Chondrocyte (in vitro differentiated cells): ENCODE measurements around the gene GCNT2. TPM values are rescaled to one million over a fixed set of nuclear protein-coding genes. Genes with fewer than 3 reads are reported as not detected.
A peak's percentile ranks its signal among the peaks of the same experiment; 100 is the strongest.

ENCODE experiments used
- DNase-seq: peaks from one replicate; pipeline ENCODE4 v3.0.0; 2021; ENCODE audit warnings: mixed read lengths, low spot score
- H3K27ac Mint-ChIP-seq: one replicate; pipeline ENCODE4 v1.8.0; 2021; ENCODE audit warnings: mild to moderate bottlenecking, moderate library complexity, mixed read lengths; ENCODE audit not compliant: unreplicated experiment
- H3K27me3 Mint-ChIP-seq: 2 replicates; pipeline ENCODE4 v1.8.0; 2021; ENCODE audit warnings: low read depth, mixed read lengths
- H3K36me3 Mint-ChIP-seq: 2 replicates; pipeline ENCODE4 v1.8.0; 2021; ENCODE audit warnings: low read depth, mixed read lengths
- H3K4me1 Mint-ChIP-seq: 2 replicates; pipeline ENCODE4 v1.8.0; 2021; ENCODE audit warnings: low read depth, mild to moderate bottlenecking, mixed read lengths
- H3K4me3 Mint-ChIP-seq: one replicate; pipeline ENCODE4 v1.8.0; 2021; ENCODE audit warnings: mild to moderate bottlenecking, moderate library complexity, mixed read lengths; ENCODE audit not compliant: unreplicated experiment
- H3K9me3 Mint-ChIP-seq: 2 replicates; pipeline ENCODE4 v1.8.0; 2021; ENCODE audit warnings: low read depth, mixed read lengths
- CTCF ChIP-seq: fragments of 200-600 bp; sonication (generic); IDR thresholded peaks from 2 replicates; pipeline ENCODE4 v1.5.0; 2021; ENCODE audit warnings: antibody characterized with exemption, mild to moderate bottlenecking, moderate library complexity
- total RNA-seq: library from RNA; stranded (reverse); gene quantifications from 3 replicates; pipeline ENCODE4 v1.2.1, GENCODE V29; 2021

GCNT2 gene
- total RNA-seq, 1 donor from 2014 or later, result 0.67 TPM

- Mint-ChIP-seq H3K4me3 (no peak overlapping the region), H3K27me3 (peaks cover 8% of the 10 kb centered on the region), H3K36me3 (no peaks in the 10 kb centered on the region), H3K9me3 (no peaks in the 10 kb centered on the region), H3K4me1 (peaks cover 9% of the 10 kb centered on the region), H3K27ac (no peak overlapping the region)
- TF ChIP-seq CTCF, result no peak
- no peak for DNase-seq
Measured at GRCh38 chr6:10507715-10508114, 13.4 kb upstream of the GCNT2 start.

- peak; percentile 89 for TF ChIP-seq CTCF
- Mint-ChIP-seq H3K4me1 (peaks cover 9% of the 10 kb centered on the region), H3K27ac (no peak overlapping the region), H3K27me3 (peaks cover 8% of the 10 kb centered on the region), H3K36me3 (no peaks in the 10 kb centered on the region), H3K9me3 (no peaks in the 10 kb centered on the region), H3K4me3 (no peak overlapping the region)
- no peak for DNase-seq
Measured at GRCh38 chr6:10510592-10511367, 10.4 kb upstream of the GCNT2 start.

- no peak overlapping the region for H3K27ac Mint-ChIP-seq
Measured at GRCh38 chr6:10511477-10511876, 9.7 kb upstream of the GCNT2 start.

GRCh38 chr6:10513544-10513943, 7.6 kb upstream of the GCNT2 start:
- peaks cover 11% of the 10 kb centered on the region for H3K4me1 Mint-ChIP-seq
- TF ChIP-seq CTCF, result no peak
- peaks cover 2% of the 10 kb centered on the region for H3K27me3 Mint-ChIP-seq
- no peak overlapping the region for H3K27ac Mint-ChIP-seq
- H3K9me3 Mint-ChIP-seq, result no peaks in the 10 kb centered on the region
- no peak overlapping the region for H3K4me3 Mint-ChIP-seq
- no peak for DNase-seq
- no peaks in the 10 kb centered on the region for H3K36me3 Mint-ChIP-seq

More at GRCh38 chr6:10511477-10511876, 9.7 kb upstream of the GCNT2 start:
- no peak for DNase-seq
- Mint-ChIP-seq H3K27me3 (peaks cover 6% of the 10 kb centered on the region), H3K4me1 (peaks cover 9% of the 10 kb centered on the region), H3K4me3 (no peak overlapping the region), H3K9me3 (no peaks in the 10 kb centered on the region), H3K36me3 (no peaks in the 10 kb centered on the region)
- no peak for TF ChIP-seq CTCF

- Mint-ChIP-seq H3K27me3 (peaks cover 2% of the 10 kb centered on the region), H3K9me3 (no peaks in the 10 kb centered on the region), H3K36me3 (no peaks in the 10 kb centered on the region), H3K4me1 (peaks cover 17% of the 10 kb centered on the region), H3K27ac (no peak overlapping the region), H3K4me3 (no peak overlapping the region)
- no peak for TF ChIP-seq CTCF
- no peak for DNase-seq
Measured at GRCh38 chr6:10514049-10514780, 6.9 kb upstream of the GCNT2 start.
